Activated CD4-positive, alpha-beta T cell treated with anti-CD3 and anti-CD28 coated beads, Interleukin-2, amount 50 U/mL, for 24 hours (primary cell): ENCODE measurements around the gene KCNMA1.

ENCODE experiments used
- DNase-seq, 2 donors: peaks; one replicate each; pipeline ENCODE4 v3.0.0-alpha.2; 2020; ENCODE audit warnings: low read depth in 1 of 2, low spot score in 1 of 2

KCNMA1 gene

DNA sequence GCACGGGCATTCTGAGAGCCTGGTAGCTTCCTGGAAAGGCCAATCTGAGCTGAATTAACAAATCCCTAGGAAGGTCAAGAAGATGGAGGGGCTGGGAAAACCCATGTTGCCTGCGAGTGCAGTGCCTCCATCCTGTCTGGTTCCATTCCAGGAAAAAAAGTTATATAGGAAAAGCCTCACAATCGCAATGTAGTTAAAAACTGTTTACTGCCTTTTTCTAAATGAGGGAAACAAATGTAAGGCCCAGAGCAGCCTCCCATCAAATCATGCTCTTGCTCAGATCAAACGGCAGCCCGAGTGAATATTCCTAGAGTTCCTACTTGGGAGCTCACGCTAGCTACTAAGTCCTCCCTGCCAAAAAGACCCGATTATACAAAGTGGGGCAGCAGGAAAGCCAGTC, 179.9 kb downstream of the KCNMA1 start:
- DNase-seq = no peak

DNA sequence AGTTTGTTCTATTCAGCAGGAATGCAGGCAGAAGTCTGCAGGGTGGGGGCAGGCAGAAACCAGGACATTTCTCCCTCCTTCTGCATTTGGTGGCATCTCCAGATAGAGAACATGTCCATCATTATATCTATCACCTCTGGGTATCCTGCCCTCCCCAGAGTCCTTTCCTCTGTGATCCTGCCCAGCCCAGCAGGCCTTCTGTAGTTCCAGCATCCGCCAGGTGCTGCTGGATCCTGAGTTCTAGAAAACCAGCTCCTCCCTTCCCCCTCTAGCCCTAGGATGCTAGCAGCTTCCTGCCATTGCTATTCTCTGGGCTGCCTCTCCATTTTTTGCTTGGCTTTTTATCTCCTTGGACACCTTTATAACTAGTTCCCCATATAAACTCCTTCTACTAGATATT, 180.3 kb downstream of the KCNMA1 start:
- no peak for DNase-seq

DNA sequence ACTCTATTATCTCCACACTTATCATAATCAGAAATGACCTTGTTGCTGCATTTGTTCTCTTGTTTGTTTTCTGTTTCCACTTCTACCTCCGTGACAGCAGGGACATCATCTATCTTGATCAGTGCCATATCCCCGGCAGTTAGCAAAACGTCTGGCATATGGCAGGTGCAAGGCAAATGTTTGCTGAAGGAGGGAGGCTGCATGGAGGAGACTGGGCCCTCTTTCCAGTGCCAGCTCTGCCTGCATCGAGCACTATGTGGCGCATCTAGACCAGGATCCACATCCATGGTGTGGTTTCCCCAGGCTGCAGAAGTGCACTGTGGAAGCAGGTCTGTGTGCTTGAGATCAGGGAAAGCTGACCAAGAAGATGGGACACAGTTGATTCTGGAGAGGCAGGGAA, 181.2 kb downstream of the KCNMA1 start:
- DNase-seq = no peak

DNA sequence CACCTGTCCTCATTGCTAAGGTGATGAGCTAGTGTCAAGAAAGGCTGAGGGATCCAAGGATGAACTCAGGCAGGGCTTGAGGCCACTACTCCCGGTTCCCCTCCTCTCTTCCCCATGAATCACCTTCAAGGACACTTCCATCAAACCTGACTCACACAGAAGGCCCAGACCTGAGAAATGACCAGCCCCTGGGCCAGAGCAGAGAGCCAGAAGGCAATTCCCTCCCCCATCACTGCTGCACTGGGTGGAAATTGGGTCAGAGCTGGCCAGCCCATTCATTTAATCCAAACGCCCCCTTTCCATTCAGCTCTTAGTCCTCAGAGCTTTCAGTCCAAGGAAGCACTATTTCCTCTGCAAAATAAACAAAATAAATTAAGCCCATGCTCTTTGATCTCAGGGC, 182.0 kb downstream of the KCNMA1 start:
- no peak for DNase-seq

DNA sequence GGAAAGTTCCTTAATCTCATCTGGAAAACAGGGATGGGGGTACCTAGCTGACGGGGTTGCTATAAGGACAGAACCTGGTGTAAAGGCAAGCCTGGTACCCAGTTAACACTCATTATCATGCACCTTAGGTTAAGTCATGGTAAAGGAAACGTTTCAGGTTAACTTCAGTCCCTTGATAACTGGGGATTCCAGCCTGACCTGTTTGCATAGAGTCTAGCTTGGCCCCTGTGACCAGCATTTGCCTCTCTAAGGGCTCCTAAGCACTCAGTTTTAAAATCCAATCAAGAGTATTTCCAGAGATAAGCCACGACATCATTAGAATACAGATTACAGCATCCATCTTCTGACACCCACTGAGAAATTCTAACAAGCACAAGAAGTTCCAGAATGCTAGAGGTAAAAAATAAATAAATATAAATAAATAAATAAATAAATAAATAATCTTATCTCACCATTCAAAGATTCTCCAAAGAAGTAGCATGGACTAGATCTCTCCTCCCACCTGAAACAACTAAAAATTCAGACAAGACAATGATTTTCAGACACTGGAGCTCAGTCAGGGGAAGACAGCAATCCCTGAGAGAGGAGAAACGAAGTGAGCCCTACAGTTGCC, 184.6 kb downstream of the KCNMA1 start:
- no peak for DNase-seq

DNA sequence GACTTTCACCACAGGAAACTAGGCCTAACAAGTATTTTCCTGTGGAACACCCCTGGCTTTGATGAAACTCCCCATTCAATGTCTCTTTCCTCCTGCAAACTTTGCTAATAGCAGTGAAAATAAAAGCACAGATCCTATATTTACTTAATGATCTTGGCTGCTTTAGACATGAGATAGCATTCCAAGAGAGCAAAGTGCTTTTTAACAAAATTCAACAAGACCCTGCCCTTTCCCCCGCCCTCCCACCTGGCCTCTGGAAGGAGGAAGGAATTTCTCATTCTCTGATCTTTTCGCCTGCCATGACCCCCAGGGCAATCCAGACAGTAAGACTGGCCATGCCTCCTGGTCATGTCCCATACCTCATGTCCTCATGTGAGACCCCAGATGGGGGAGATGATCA, 185.7 kb downstream of the KCNMA1 start:
- no peak for DNase-seq

DNA sequence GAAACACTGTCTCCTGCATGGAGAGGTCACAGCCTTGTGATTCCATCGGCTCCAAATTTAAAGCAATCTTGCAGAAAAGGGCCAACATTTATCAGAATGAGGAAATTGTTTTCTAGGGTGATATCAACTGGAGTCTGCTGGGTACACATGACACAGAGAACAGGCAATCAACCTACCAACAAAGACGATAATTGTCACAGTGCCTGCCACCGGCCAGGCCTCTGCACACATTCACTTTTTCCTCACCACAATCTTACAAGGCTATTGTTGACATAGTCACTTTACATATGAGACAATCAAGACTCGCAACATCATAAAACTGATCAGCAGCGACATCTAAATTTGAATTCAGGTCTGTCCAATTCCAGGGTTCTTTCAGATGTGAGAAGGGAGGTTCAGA, 189.4 kb downstream of the KCNMA1 start:
- DNase-seq = no peak

DNA sequence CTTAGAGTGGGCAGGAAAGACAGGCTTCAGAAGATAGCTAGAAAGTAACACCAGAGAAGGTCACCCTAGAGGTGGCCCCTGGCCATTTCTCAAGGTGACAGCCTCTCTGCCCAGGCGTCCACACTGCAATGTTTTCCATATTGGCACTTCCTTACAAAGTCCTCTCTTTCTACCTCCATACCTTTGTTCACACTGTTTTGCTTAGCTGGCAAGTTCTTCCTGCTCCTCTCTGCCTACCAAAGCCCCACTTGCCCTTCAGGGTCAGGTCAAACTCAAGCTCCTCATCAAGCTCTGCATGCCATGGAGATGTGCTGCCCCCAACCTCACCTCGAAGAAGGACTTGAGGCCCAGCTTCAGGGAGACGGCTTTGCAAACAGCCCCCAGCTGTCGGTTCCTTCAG, 190.9 kb downstream of the KCNMA1 start:
- DNase-seq = no peak

DNA sequence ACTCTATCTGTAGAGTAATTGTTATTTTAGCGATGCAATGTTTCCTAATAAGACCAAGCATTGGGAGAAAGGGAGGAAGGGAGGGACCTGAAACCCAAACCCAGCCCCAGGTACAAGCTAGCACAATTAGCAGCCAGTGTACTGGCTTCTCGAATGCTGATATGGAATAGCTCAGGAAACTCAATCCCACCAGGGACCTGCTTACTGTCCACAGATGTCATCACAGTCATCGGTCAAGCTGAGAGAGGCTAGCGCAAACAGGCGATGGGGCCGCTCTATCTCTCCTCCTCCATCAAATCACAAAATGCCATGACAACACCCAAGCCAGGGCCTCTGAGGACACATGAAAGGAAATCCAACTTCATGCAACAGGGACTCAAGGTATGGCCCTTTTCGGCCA, 192.1 kb downstream of the KCNMA1 start:
- DNase-seq = no peak

DNA sequence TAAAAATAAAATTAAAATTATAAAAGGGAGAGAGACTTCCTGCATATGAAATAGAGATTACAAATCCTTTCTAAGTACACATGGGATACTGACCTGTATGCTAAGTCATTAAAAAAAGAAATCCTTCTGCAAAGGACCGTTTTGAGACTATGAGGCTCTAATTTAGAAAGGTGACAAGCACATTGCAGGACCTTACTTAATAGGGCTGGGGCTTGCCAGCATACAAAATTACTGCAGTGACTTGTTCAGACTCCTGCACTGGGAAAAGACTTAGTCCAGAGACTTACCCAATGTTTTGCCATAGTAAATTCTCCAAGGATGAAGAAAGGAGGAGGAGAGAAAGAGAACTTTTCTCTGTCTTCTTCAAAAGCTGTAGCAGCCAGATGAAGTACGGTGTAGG, 193.6 kb downstream of the KCNMA1 start:
- no peak for DNase-seq

DNA sequence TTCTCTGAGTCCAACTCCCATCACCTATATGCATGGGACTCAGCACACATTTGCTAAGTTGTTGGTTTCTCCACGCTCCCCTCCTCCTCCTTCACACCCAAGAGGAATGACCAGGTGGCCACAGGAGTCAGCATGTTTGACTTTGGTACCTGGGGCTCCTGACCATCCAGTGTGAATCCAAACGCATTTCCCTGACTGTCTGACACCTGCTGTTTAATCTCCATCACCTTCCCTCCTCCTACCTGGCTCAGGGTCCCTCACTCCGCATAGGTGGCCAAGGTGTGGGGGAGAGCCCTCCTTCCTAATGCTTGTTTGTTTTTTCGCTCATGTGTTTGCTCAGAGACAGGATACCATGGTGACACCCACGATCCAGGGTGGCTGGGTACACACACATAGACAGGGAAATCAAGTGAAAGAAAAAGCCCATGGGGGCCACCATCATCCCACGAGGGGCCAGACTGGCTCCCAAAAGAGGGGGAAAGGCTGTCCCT, 194.9 kb downstream of the KCNMA1 start:
- no peak for DNase-seq

DNA sequence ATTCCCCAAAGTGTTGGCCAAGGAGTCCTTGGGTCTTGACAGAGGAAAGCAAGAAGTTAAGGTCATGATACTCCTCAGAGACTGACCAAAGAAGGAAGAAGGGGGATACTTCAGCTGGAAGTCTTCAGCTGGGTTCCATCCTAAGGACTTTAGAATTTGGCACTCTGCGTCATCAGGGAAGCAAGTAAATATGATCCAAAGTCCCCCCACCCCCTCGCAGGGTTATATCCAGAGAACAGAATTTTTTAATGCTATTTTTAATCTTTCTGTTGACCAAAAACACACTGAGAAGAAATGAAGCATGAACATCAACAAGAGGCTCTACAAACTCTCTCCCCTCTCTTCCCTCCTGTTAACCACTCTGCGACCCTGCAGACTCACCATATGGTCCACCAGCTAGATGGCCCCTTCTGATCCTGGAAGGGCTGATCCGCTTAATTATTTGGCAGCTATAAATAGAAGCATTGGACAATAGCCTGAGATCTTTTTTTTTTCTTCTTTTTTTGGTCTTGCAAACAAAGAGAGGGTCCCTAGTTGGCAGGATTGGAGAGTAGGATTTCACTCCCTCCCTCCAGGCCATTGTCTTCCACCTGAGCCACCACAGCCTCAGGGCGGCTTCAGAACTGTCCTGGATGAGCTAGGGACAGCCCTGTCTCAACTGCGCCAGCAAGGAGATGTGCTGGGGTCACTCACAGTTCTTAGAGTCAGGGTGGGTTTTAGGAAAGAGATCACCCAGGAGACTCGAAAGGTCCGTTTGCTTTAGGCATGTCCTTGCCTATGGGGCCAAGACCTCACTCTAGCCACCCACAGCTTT, 196.0 kb downstream of the KCNMA1 start:
- no peak for DNase-seq

DNA sequence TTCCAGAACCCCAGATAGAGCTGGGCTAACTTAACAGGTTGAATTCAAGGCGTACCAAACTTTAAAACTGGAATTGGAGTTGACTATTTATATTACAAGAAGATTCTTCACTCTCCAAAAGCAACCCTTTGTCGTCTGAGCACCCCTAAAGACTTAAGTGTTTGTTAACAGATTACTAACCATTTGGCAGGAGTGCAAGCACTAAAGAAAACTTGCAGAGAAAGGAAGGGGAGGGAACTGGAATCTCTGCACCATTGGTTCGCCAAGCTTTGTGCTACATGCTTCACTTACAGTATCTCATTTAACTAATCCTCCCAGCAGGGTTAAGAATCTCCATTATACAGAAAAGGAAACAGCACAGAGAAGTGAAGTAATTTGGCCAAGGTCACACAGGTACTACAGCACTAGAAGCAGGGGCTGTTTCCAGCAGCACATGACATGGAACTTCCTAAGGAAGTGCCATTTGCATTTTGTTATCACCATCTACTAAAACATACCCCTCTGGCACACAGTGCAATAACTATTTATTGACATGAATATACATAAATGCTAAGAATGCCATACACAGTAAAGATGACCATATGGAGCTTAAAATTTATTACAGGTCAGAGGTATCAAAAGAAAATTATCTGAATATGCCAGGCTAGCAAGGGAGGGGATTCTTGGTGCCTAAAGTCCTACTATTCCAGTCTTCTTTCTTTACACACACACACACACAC, 201.2 kb downstream of the KCNMA1 start:
- no peak for DNase-seq

DNA sequence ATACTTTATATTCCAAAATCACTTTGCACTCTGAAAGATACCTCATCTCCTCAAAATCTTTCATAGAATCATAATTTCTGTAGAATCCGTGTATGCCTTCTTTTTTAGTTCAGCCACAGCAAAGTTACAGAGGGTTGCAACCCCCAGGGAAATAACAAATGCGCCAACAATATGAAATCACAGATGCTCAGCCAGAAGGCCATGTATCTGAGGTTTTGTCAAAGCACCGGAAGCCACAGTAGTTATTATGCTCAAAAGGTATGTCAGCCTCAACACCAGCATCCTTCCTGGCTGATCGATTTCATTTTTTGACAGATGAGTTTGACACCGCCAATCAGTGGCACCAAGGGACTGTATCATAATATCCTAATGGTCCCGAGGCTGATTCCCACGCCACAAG, 204.1 kb downstream of the KCNMA1 start:
- DNase-seq = no peak

DNA sequence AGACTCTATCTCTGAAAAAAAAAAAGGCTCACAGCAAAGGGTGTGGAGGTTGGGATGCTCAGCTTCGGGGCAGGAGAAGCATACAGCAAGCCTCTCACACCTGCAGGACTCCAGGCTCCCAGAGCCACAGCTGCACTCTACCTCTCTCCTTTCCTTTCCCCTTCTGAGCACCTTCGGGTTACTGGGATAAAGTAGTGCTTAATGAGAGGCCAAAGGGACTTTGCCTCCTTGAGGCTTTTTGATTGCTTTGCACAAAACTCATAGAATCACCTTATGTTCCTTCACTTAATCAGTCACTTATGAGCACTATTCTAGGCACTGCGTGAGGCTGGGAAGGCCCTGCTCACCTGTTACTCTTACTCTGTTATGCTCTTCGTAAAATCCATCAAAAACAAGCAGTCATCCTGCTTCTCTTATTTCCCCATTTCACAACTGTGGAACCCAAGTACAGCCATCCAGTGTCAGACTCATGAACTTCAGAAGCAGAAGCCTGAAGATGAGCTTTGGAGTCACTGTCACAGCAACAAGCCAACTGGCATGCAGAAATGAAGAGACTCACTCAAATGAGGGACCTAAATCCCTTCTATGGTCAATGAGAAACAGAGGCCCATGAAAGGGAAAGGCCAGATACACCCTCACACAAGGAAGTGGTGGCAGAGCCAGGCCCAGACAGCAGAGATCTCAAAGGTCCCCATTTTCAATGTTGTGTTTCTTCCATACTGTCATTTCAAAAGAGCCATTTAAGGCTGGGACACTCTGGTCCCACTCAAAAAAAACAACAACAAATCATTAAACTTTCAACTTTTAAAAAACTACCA, 205.4 kb downstream of the KCNMA1 start:
- no peak for DNase-seq

DNA sequence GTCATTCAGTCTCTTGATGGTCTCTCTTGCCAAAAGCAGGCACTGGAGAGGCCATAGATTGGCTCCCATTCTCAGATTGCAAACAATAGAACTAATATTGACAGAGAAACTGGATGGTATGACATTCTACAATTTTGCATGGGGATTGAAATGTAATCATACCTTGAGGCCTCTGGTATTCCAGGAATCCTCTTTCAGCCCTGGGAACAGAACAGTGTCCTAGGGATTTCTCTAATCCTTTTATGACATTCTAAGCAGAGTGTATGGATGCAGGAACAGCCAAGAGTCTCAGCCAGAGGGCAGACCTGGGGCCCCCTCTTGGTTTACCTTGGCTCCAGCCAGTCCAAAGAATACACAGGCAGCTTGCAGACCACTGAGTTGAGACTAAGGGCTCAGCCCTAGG, 206.4 kb downstream of the KCNMA1 start:
- no peak for DNase-seq

DNA sequence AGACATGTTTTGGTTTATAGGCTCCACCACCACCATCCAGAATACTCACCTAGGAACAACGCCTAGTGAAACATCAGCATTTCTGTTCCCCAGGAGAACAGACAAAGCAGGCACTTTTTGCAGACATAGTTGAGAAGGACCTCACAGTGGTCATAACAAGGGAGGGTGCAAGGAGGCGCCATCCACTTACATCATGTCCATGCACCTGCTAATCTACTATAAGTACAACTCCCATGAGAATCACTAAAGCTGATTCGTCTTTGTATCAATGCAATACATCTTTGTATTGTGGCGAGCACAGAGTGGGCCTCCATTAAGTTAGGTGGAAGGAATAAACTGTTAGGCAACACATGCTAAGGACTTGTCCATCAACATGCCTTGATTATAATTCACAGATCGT, 207.1 kb downstream of the KCNMA1 start:
- DNase-seq = no peak

DNA sequence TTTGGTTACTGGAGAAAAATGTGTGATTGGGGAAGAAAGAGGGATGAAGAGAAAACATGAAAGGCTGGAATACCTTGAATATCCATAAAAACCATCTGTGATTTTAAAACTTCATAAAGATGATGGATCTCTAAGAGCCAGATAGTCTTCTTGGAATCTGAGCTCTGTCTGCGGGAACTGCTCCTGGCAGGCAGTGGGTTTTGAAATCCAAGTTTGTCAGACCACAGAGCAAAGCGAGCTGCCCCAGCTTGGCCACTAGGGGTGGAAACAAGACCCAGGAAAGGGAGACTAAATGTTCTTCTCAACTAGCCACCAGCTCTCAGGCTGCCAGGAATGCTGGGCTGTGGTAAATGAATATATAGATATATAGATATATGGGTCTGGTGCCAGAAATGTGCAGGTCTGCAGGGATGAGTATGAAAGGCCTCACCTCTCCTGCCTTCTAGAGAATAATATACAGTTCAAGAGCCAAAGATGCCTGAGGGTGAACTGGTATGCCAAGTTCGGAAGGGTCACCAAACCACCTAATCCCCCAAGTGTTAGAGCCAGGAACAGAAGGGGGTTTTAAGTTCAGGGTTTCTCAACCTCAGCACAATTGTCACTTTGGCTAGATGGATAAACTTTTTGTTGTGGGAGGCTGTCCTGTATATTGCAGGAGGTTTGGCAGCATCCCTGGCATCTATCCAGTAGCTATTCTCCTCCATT, 208.8 kb downstream of the KCNMA1 start:
- no peak for DNase-seq

DNA sequence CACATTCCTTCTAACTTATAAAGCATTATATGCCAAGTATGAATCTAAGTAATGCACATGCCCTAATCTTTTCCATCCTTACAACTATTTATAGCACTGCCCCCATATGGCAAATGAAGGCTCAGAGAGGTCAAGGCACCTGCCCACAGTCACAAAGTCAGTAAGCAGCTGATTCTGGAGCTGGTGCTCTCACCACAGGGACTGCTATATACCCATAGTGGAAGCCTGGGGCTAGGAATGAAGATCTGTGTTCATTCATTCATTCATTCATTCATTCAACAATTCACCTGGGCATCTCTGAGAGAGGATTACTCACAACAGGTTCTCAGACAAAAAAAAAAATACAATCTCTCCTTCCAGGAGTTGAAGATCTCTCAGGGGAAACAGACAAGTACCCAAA, 213.4 kb downstream of the KCNMA1 start:
- no peak for DNase-seq

DNA sequence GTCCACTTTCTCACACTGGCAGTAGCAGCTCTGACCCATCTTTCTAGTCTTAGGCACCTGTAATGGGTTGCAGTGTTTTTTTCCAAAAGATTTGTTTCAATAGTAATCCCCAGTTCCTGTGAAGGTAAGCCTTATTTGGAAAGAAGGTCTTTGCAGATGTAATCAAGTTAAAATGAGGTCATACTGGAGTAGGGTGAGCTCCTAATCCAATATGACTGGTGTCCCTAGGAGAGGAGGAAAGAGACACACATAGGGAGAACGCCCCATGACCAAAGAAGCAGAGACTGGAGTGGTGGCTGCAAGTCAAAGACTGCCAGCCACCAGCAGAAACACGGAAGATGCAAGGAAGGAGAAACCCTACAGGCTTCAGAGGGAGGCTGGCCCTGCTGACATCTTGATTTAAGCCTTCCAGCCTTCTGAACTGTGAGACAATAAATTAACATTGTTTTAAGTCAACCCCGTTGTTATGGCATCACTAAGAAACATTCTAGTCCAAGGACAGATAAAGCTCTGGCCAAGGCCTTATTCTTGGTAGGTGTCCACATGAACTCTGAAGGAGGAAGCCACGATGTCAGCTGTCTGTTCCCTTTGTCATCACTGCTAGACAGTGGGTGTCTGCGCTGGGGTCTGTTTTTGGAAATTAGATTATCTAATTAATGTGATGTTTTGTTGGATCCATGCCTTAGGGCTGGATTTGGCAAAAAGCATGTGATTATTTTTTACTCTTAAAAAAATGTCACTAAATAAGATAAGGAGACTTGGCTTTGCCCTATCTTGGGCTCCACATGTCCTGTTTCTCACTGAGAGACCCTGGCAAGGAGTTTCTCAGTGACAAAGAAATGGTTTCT, 214.9 kb downstream of the KCNMA1 start:
- no peak for DNase-seq
